Fibroblast of lung (primary cell): ENCODE data around the gene TMEM240.

Experiments
- CTCF ChIP-seq, 2 donors: IDR thresholded peaks in 1 of 2; conservative IDR thresholded peaks in 1 of 2; 1 replicate in 1 of 2; 2 replicates in 1 of 2; pipeline ENCODE4 v1.5.1; 2011 to 2012; ENCODE audit warnings: low read length in 2 of 2, control low read depth in 1 of 2, inconsistent platforms in 1 of 2, low read depth in 1 of 2, mild to moderate bottlenecking in 1 of 2
- EZH2 ChIP-seq: IDR thresholded peaks from 2 replicates; pipeline ENCODE4 v1.5.1; 2012; ENCODE audit warnings: low read length, control low read depth, mild to moderate bottlenecking; ENCODE audit errors: missing control alignments

DNA sequence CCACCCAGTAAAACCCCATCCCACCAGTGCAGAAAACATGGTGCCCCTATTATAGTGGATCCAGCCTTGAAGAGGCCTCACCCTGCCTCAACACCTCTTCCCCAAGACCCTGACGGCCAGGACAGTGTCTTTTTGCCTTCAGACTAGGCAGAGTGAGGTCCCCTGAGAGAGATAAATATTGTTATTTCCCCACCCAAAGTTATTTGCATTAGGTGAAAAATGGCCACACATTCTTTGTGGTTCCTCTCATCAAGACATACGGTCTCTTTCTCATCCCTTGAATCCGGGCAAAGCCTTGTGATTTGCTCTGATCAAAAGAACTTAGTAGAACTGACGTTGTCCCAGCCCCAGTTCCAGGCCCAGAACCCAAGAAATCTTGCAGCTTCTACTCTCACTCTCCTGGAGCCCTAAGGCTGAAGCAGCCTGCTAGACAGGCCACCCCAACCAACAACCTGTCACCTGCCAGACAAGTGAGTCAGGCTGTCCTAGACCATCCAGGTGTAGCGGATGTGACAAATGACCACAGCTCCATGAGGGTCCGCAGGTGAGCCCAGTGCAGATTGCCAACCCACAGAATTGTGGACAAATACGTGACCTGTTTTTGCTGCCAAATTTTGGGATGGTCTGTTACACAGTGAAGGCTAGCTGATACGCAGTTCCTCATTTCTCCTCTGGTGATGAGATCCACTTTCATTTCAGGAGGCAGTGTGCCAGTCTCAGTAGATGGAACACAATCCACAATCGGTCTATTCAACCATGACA lies 42.3 kb upstream of the TMEM240 start:
- TF ChIP-seq CTCF (conservative IDR thresholded peaks at IDR 0.05 in 1 of 2, IDR thresholded peaks at IDR 0.05 in 1 of 2; ENCODE audit: low read depth in 1 of 2, low read length in 2 of 2) (no peak), EZH2 (no peak)
